ENCODE data around the gene MICAL2.

The MICAL2 gene

GRCh38 chr11:12077535-12078280, 32.7 kb upstream of the MICAL2 start:
- in situ Hi-C loops (cut with MboI; ENCODE audit: low sequenced_read_pairs), result no loop called here

- in situ Hi-C loops (cut with MboI; ENCODE audit: low sequenced_read_pairs), result no loop called here
These were observed 30.4 kb upstream of the MICAL2 start for GRCh38 chr11:12079726-12080556.

- in situ Hi-C loops (cut with MboI; ENCODE audit: low sequenced_read_pairs), result no loop called here
These were observed 27.0 kb upstream of the MICAL2 start for GRCh38 chr11:12083380-12083779.

GRCh38 chr11:12084256-12084655, 26.1 kb upstream of the MICAL2 start:
- in situ Hi-C loops (cut with MboI; ENCODE audit: low sequenced_read_pairs), result no loop called here

GRCh38 chr11:12085371-12086251, 24.8 kb upstream of the MICAL2 start:
- in situ Hi-C loops (cut with MboI; ENCODE audit: low sequenced_read_pairs), result no loop called here

GRCh38 chr11:12086271-12087074, 23.9 kb upstream of the MICAL2 start:
- in situ Hi-C loops (cut with MboI; ENCODE audit: low sequenced_read_pairs), result no loop called here

GRCh38 chr11:12087075-12088004, 23.1 kb upstream of the MICAL2 start:
- in situ Hi-C loops (cut with MboI; ENCODE audit: low sequenced_read_pairs), result no loop called here

- in situ Hi-C loops (cut with MboI; ENCODE audit: low sequenced_read_pairs), result no loop called here
These were observed 22.3 kb upstream of the MICAL2 start for GRCh38 chr11:12088047-12088481.

GRCh38 chr11:12088531-12088930, 21.9 kb upstream of the MICAL2 start:
- in situ Hi-C loops (cut with MboI; ENCODE audit: low sequenced_read_pairs), result no loop called here

- in situ Hi-C loops (cut with MboI; ENCODE audit: low sequenced_read_pairs), result no loop called here
These were observed 21.3 kb upstream of the MICAL2 start for GRCh38 chr11:12089041-12089440.

GRCh38 chr11:12089473-12089872, 20.9 kb upstream of the MICAL2 start:
- in situ Hi-C loops (cut with MboI; ENCODE audit: low sequenced_read_pairs), result no loop called here

GRCh38 chr11:12090061-12090591, 20.3 kb upstream of the MICAL2 start:
- in situ Hi-C loops (cut with MboI; ENCODE audit: low sequenced_read_pairs), result no loop called here

- in situ Hi-C loops (cut with MboI; ENCODE audit: low sequenced_read_pairs), result no loop called here
These were observed 19.6 kb upstream of the MICAL2 start for GRCh38 chr11:12090761-12091258.

GRCh38 chr11:12091956-12092558, 18.3 kb upstream of the MICAL2 start:
- in situ Hi-C loops (cut with MboI; ENCODE audit: low sequenced_read_pairs), result no loop called here

GRCh38 chr11:12092714-12093113, 17.7 kb upstream of the MICAL2 start:
- in situ Hi-C loops (cut with MboI; ENCODE audit: low sequenced_read_pairs), result no loop called here

- in situ Hi-C loops (cut with MboI; ENCODE audit: low sequenced_read_pairs), result no loop called here
These were observed 15.3 kb upstream of the MICAL2 start for GRCh38 chr11:12094872-12095800.

GRCh38 chr11:12097219-12097618, 13.2 kb upstream of the MICAL2 start:
- in situ Hi-C loops (cut with MboI; ENCODE audit: low sequenced_read_pairs), result no loop called here

Data from HL-60/S4 treated with retinoic acid at 250 ng/mL for 4 days and 3 days (cell line).